GM12872 (cell line): ENCODE results near the gene DDX27.

ENCODE experiments used
- CTCF ChIP-seq: IDR thresholded peaks from 3 replicates; pipeline ENCODE4 v1.5.1; 2011; ENCODE audit warnings: low read depth, mild to moderate bottlenecking, low read length, moderate library complexity; ENCODE audit not compliant: insufficient read depth

DDX27 gene

DNA sequence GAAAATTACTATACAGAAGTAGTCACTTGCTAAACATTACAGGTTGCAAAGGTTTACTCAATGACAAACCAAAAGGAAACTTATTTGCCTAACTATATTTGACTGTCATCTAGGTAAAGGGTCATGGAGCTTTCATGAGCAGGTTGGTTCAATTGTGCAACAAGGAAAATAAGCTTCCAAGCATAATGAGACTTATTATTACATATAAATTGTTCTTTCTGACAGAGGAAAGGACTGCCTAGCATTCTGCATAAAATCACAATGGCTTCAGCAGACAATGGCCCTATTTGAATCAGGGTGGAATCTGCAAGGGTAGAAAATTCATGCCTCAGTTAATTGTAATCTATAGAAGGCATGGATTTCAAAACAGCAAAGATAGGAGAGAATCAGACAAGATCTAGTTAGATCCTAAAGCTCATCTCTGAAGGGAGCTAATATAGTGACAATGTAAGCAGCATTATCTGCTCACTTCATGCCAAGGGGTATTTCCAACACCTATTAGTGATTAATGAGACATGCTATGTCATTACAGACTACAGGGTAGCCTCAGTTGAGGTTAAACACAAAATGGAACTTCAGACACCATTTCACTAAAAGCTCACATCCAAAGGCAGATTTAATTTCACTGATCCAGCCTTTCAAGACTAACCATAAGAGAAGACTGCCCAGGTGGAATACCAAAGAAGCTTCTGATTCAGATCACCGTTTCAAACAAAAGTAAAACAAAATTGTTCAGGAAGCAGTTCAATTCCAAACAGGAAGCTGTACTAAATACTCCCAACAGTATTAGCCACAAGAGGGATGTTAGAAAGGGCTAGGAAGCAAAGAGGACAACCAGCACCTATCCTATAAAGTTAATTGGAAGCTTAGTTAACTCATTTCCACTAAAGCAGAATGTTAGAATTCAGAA lies 39.6 kb upstream of the DDX27 start:
- TF ChIP-seq CTCF = no peak

DNA sequence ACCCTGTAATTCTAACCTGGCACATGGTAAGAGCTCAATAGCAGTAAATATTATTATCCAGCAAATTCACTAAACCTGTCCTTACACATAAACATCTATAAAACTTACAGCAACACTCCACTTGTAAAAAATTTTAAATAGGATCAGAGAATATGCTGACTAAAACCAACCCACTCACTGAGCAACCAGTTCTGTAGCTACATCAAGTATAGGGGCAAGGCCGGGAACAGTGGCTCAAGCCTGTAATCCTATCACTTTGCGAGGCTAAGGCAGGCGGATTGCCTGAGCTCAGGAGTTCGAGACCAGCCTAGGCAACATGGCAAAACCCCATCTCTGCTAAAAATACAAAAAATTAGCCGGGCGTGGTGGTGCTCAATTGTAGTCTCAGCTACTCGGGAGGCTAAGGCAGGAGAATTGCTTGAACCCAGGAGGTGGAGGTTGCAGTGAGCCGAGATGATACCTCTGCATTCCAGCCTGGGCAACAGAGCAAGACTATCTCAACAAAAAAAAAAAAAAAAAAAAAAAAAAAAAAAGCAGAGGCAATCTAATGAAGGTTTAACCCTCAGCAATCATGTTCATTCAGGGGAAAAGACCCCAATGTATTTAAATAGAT lies 37.8 kb upstream of the DDX27 start:
- TF ChIP-seq CTCF = no peak

- no peak for TF ChIP-seq CTCF
Observed at GRCh38 chr20:49183444-49183843, 35.8 kb upstream of the DDX27 start.

DNA sequence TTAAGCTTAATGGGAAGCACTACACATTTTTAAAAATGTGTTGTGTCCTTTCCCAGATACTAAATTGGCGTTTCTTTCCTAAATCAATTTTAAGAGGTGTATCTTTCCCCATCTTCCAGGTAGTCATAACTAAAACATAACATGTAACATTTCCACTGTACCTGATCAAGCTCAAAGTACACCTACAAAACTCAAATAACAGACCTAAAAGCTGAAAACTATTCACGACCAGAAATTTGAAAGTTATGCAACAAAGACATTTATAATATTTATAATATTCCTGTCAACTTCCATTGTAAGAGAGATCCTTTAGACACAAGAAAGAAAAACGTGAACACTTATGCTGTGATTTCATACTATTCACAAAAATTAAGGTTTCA lies 34.5 kb upstream of the DDX27 start:
- no peak for TF ChIP-seq CTCF

GRCh38 chr20:49185071-49185761 lies 34.0 kb upstream of the DDX27 start:
- no peak for TF ChIP-seq CTCF

GRCh38 chr20:49186535-49187329 lies 32.5 kb upstream of the DDX27 start:
- TF ChIP-seq CTCF = no peak

DNA sequence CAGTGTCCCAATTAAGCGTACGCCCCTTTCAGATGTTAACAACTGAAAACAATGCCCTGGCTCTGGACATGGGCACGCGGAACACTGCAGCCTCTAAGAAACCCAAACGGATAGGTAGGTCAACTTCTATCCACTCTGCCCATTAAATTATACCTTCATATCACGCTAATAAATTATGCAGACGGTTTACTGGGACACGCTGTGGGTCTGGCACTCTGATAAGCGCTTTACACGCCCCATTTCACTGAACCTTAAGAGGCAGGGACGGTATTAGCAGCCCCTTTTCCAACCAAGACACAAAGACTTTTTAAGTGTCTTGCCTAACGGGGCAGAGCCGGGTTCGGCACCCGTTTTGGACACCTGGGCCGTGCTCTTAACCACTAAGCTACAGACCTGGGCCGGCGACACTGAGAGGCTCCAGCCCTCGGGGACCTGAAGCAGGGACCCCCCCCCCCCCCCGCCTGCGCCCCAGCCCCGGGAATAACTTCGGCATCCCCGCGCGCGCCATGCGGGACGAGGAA lies 31.8 kb upstream of the DDX27 start:
- no peak for TF ChIP-seq CTCF
